Kasumi-1 (cell line): ENCODE data around the gene HEPACAM.

Source experiments
- DNase-seq, 2 experiments: peaks; one replicate each; lab custom pipeline; 2025; lab: John Stamatoyannopoulos, UW

The HEPACAM gene

GRCh38 chr11:124943254-124943616, 7.4 kb upstream of the HEPACAM start:
- no peak for DNase-seq

- no peak for DNase-seq
Observed at GRCh38 chr11:124942466-124943253, 6.8 kb upstream of the HEPACAM start.

GRCh38 chr11:124941703-124942102, 5.9 kb upstream of the HEPACAM start:
- DNase-seq, result no peak

GRCh38 chr11:124938970-124939369, 3.1 kb upstream of the HEPACAM start:
- DNase-seq, result no peak

GRCh38 chr11:124938206-124938765, 2.4 kb upstream of the HEPACAM start:
- no peak for DNase-seq

- DNase-seq, result no peak
Observed at GRCh38 chr11:124937336-124937935, 1.6 kb upstream of the HEPACAM start.

GRCh38 chr11:124934862-124935547, 842 bp downstream of the HEPACAM start:
- no peak for DNase-seq

- no peak for DNase-seq
Observed at GRCh38 chr11:124930799-124931198, 5.0 kb downstream of the HEPACAM start.

- no peak for DNase-seq
Observed at GRCh38 chr11:124928942-124929665, 6.7 kb downstream of the HEPACAM start.

GRCh38 chr11:124923296-124923695, 12.6 kb downstream of the HEPACAM start:
- DNase-seq, result no peak

- DNase-seq, result no peak
Observed at GRCh38 chr11:124922831-124923230, 13.0 kb downstream of the HEPACAM start.

- no peak for DNase-seq
Observed at GRCh38 chr11:124920870-124921609, 14.8 kb downstream of the HEPACAM start.

GRCh38 chr11:124920356-124920755, 15.5 kb downstream of the HEPACAM start:
- DNase-seq, result no peak

- no peak for DNase-seq
Observed at GRCh38 chr11:124919898-124920297, 15.9 kb downstream of the HEPACAM start.

- no peak for DNase-seq
Observed at GRCh38 chr11:124918950-124919349, 16.9 kb downstream of the HEPACAM start, which contains the start of gene HEPN1. Gene HEPN1 (plus strand): TSS chr11:124919250.

GRCh38 chr11:124917115-124917637, 18.7 kb downstream of the HEPACAM start:
- DNase-seq, result no peak

- DNase-seq, result no peak
Observed at GRCh38 chr11:124916370-124916710, 19.5 kb downstream of the HEPACAM start.

- no peak for DNase-seq
Observed at GRCh38 chr11:124915541-124916369, 20.1 kb downstream of the HEPACAM start.

GRCh38 chr11:124902616-124903015, 33.2 kb downstream of the HEPACAM start:
- DNase-seq, result no peak

GRCh38 chr11:124900464-124900863, 35.4 kb downstream of the HEPACAM start:
- DNase-seq, result no peak
